ENCODE measurements around the gene SYNDIG1.

Gene SYNDIG1

GRCh38 chr20:24448170-24448569, 21.3 kb upstream of the SYNDIG1 start:
- no peak for DNase-seq (ENCODE audit: low spot score)

GRCh38 chr20:24449026-24449720, 20.3 kb upstream of the SYNDIG1 start:
- no peak for DNase-seq (ENCODE audit: low spot score)

GRCh38 chr20:24450177-24450576, 19.3 kb upstream of the SYNDIG1 start:
- DNase-seq (ENCODE audit: low spot score), result no peak

- DNase-seq (ENCODE audit: low spot score), result no peak
Observed at GRCh38 chr20:24450624-24451376, 18.6 kb upstream of the SYNDIG1 start.

GRCh38 chr20:24451428-24451827, 18.0 kb upstream of the SYNDIG1 start:
- DNase-seq (ENCODE audit: low spot score), result no peak

DNA sequence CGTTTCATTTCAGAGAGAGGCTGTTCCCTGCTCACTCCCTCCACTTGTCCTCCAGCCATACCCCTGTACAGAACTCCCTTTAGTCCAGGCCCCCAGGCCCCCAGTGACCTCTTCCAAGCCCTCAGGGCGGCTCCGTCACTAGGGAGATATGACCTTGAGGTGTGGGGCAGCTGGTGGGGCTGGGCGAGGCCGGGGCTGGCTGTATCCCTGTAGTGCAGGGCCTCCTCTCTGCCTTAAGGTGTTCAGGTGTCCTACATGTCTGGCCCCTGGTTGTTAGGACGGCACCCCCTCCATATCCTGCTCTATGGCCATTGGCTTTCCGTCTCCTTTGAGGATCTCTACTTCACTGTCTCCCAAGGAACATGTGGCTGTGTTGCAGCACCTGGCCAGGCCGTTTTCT, 17.4 kb upstream of the SYNDIG1 start:
- no peak for DNase-seq (ENCODE audit: low spot score)

- DNase-seq (ENCODE audit: low spot score), result no peak
Observed at GRCh38 chr20:24452498-24453127, 16.8 kb upstream of the SYNDIG1 start.

GRCh38 chr20:24453869-24454268, 15.6 kb upstream of the SYNDIG1 start:
- no peak for DNase-seq (ENCODE audit: low spot score)

DNA sequence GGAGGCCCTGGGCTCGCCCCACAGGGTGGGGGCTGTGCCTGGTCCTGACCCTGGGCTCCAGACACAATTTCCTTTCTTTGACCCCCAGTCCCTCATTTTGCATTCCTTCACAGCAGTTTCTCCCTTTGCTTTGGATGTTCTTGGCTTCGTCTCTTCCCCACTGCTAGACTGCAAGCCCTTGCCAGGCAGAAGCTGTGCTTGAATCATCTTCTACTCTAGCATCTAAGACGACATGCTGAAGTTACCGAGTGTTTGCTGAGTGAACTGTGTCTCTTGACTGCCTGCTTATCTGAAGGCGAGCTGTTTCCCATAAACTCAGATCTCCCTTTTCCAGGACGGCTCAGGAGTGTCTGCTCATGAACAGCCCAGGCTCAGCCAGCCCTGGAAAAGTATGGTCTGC, 14.3 kb upstream of the SYNDIG1 start:
- DNase-seq (ENCODE audit: low spot score), result no peak

- DNase-seq (ENCODE audit: low spot score), result no peak
Observed at GRCh38 chr20:24456398-24456781, 13.0 kb upstream of the SYNDIG1 start.

DNA sequence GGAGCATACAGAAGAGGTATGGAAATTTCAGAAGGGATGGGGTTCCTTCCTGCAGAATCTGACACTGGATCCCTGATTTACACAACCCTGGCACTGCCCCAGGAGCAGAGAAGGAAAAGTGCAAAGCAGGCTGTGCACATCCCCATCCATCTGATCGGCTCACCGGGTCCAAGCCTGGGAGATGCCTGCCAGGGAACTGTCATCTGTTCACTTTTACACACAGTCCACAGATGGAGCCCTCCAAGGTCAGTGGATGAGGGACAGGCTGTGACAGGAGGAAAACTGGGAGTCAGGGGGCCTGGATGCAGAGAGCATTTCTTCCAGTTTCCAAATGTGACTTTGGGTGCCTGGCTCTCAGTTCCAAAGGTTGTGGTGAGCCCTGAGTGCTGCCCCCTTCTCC, 11.0 kb upstream of the SYNDIG1 start:
- no peak for DNase-seq (ENCODE audit: low spot score)

- no peak for DNase-seq (ENCODE audit: low spot score)
Observed at GRCh38 chr20:24459733-24460132, 9.7 kb upstream of the SYNDIG1 start.

DNA sequence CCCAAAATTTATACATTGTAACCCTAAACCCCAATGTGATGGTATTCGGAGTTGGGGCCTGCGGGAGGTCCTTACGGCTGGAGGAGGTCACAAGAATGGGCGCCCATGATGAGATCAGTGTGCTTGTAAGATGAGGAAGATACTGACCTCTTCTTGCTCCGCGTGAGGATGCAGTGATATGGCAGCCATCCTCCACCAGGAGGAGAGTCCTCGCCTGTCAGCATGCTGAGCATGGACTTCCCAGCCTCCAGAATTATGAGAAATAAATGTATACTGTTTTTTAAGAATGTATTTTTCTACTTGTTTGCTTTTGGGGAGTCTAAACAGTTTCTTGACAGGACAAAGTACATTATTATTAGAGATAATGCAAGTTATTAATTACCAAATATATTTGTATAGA, 8.7 kb upstream of the SYNDIG1 start:
- no peak for DNase-seq (ENCODE audit: low spot score)

DNA sequence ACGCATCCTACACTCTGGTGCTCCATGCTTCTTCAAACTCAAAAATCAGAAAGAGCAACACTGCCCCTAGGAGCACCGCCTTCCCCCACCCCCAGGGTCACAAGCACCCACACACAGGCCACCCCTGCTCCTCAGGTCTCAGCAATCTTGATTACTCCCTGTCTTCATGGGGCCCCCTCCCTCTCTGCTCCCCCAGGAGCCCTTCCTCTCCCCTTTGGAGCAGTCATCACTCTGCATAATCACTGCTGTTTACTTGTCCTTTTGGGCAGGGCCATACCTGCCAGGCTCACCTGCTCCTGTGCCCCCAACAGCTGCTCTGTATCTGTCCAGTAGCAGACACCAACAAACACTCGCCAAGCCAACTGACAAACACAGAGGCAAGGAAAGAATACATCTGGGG, 7.6 kb upstream of the SYNDIG1 start:
- no peak for DNase-seq (ENCODE audit: low spot score)

- DNase-seq (ENCODE audit: low spot score), result no peak
Observed at GRCh38 chr20:24462460-24463010, 6.9 kb upstream of the SYNDIG1 start.

GRCh38 chr20:24465159-24465558, 4.3 kb upstream of the SYNDIG1 start:
- no peak for DNase-seq (ENCODE audit: low spot score)

DNA sequence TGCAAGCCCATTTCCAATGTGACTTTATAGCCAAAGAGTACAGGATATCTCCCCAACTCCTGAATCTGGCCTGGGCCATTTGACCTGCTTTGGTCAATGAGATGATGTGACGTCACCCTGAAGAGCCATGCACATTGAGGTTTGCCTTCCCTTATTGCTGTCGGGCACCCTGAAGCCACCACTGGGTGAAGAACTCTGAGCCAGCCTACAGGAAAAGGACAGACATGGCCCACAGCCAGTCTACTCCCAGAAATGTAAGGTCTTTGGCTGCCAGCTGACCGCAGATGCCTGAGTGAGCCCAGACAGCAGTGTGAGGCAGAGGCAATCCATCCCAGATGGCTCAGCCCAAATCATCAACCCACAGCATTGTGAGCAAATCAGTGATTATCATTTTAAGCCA, 3.7 kb upstream of the SYNDIG1 start:
- DNase-seq (ENCODE audit: low spot score), result no peak

DNA sequence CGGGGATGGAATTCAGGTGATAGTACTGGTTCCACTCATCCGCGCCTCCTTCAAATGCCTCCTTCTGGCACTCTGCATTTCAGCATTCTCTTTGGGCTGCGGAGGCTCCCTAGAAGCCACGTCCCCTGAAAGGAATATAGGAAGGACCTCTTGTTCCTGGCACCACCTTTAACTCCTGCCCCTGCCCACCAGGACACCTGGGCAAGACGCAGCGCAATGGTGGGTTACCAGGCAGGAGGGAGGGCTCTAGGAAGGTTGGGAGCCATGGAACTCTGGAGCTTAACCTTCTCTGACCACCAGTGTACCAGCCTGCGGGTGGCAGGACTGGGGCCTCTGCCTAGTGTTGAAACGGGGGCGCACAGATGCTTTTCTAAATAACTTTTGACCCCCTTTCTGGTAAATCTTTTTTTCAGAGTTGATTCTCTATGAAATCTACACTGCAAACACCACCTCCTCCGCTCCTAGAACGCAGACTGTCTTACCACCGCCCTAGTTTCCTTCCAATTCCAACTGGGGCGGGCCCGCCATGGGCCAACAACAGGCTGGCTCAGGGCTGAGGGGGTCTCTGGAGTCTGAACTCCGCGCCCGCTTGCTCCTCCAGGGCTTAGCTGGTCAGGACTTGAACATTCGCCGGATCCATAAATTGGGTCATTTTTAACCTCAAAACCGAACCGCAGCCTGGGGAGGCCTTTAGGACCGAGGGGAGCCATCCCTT, 871 bp upstream of the SYNDIG1 start:
- DNase-seq (ENCODE audit: low spot score), result no peak

DNA sequence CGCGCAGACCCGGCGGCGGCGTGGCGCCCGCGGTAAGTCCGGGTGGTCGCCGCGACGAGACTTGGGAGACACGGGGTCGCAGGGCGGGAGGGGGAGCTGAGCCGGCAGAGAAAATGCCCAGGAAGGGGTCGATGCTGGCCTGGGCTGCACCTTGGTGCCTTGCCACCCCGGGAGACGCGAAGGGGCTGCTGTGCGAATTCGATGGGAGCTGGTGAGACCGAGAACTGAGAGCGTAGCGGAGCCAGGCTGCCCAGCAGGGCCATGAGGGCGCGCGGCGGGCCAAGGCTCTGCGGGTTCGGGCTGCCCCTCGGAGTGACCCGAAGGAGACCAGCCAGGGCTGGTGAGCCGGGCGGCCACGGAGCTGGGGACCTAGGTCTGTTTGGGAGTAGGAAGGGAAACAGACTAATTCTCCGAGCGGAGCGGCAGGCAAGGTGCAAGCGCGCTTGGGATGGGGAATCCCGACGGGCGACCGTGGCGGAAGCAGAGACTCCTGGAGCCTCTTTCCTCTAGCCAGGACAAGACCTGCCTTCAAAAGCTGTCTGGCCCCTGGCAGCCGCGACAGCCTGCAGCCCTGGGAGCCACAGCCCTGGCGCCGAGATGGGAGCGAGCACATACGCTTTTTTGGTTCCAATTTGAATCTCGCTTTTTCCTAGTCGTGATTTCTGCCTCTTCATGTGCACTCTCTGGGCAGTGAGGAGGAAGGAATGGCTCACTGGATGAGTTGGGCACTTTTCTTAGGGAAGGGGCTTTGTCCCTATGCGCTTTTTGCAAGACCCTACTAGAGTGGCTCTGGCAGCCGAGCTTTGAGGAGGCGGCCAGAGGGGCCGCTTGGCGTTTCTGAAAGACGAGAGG, 691 bp downstream of the SYNDIG1 start:
- no peak for DNase-seq (ENCODE audit: low spot score)

- no peak for DNase-seq (ENCODE audit: low spot score)
Observed at GRCh38 chr20:24470746-24471582, 1.5 kb downstream of the SYNDIG1 start.

DNA sequence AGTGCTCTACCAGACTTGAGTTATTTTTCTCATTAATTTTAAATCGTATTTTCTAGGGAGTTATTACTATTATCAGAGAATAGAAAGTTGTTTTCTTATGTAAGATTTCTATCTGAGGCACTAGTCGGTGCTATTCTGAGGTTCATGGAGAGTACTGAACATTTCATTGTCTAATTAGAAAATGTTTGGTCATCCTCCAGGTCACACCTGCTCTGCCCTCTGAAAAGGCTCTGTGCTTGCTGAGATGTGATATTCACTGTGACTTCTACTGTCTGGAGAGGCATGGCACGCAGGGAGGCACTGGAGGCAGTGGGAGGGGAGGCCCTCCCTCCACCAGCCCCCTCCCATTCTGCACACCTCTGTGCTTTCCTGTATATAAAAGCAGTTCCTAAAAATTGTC, 3.0 kb downstream of the SYNDIG1 start:
- no peak for DNase-seq (ENCODE audit: low spot score)

Data from HuH-7.5 (cell line).